IgD-negative memory B cell (primary cell): ENCODE data around the gene SOCS1. TPM values are rescaled to one million over a fixed set of nuclear protein-coding genes. Genes with fewer than 3 reads are reported as not detected.
A peak's percentile ranks its signal among the peaks of the same experiment; 100 is the strongest.
"Not testable (repeated sequence)": the region's sequence is repeated elsewhere in the genome, so short reads cannot be mapped to it uniquely, and the experiment has no call there.

Experiments used
- H3K27ac Mint-ChIP-seq, 3 donors: one replicate each; pipeline ENCODE4 v1.8.0; 2020 to 2022; ENCODE audit warnings: mild to moderate bottlenecking in 3 of 3, mixed read lengths in 3 of 3, moderate library complexity in 1 of 3
- H3K27me3 Mint-ChIP-seq: one replicate; pipeline ENCODE4 v1.8.0; 2021; ENCODE audit warnings: mixed read lengths
- H3K36me3 Mint-ChIP-seq: one replicate; pipeline ENCODE4 v1.8.0; 2020; ENCODE audit warnings: mild to moderate bottlenecking, mixed read lengths
- H3K4me1 Mint-ChIP-seq, 3 donors: one replicate each; pipeline ENCODE4 v1.8.0; 2020 to 2022; ENCODE audit warnings: mixed read lengths in 3 of 3, mild to moderate bottlenecking in 1 of 3
- H3K4me3 Mint-ChIP-seq, 4 donors: one replicate each; pipeline ENCODE4 v1.8.0; 2020 to 2022; ENCODE audit warnings: mild to moderate bottlenecking in 4 of 4, mixed read lengths in 4 of 4, moderate library complexity in 3 of 4
- H3K9me3 Mint-ChIP-seq, 3 donors: one replicate each; pipeline ENCODE4 v1.8.0; 2020 to 2021; ENCODE audit warnings: mixed read lengths in 3 of 3, mild to moderate bottlenecking in 1 of 3
- polyA plus RNA-seq: library from polyadenylated mRNA; unstranded; fragments of 300-500 nt; fragmentation: Illumina TruSeq; gene quantifications from one replicate; pipeline ENCODE4 v1.2.3, GENCODE V29; 2021

SOCS1 gene
- polyA plus RNA-seq, 1 donor from 2014 or later, result 39.1 TPM

DNA sequence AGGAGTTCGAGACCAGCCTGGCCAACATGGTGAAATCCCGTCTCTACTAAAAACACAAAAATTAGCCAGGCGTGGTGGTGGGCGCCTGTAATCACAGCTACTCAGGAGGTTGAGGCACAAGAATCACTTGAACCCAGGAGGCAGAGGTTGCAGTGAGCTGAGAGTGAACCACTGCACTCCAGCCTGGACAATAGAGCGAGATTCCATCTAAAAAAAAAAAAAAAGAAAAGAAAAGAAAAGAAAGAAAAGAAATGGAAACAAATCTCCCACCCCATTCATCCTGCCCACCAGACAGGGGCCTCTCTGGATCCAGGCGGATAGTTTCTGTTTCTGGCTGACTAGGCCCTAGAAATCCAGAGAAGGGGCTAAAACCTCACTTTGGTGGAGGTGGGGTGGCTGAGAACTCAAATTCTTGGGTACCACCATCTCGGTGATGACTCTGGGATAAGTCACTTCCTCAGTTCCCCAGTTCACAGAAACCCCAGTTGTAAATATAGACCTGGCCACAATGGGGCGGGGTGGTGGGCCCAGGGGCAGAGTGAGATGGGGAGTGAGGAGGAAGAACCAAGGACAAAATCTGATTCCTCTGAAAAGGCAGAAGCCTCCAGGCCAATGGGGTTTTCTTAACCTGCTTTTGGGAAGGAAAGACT lies 22.2 kb downstream of the SOCS1 start:
- H3K4me1 Mint-ChIP-seq, result peaks cover 6 to 14% (median 7%) of the 10 kb centered on the region in 3 donors
- H3K27me3 Mint-ChIP-seq, result no peaks in the 10 kb centered on the region
- H3K27ac Mint-ChIP-seq, result peak overlapping the region in 1 of 3 donors; percentile 80
- H3K36me3 Mint-ChIP-seq, result no peaks in the 10 kb centered on the region
- H3K9me3 Mint-ChIP-seq, result no peaks in the 10 kb centered on the region
- H3K4me3 Mint-ChIP-seq, result peak overlapping the region in 3 of 4 donors; percentile 13 to 86 (median 33)

DNA sequence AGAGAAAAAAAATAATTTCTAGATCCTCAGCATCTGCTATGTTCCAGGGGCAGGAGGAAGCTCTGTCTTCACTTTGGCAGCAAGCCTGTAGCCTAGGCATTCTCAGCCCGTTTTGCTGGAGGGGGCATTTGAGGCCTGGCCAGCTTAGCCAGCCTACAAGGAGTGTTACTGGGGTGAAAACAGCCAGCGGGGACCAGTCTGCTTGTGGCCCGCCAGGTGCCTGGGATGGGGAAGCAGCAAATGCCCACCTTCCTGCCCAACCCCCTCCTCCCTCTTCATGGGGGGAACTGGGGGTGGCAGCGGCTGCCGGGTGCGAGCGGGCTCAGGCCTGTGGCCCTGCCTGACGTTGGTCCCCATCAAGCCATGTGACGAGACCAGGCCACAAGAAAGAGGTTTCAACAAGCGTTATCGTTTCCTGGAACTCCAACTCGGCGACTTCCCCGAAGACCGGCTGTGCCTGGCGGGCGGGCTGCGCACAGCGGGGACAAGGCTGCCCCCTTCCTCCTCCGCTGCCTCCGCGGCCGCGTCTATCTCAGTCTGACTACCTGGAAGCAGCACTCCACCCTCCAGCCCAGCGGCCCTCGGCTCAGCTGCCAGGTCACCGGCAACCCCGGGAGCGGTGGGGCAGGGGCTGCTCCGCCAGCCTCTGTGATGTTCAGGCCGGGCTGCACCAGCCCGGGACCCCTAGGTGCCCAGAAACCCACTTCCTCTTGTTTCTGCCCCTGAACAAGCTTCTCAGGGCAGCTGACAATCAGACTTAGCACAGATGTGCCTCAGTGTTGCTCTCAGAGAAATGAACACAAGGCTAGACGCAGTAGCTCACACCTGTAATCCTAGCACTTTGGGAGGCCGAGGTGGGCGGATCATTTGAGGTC lies 22.9 kb downstream of the SOCS1 start:
- Mint-ChIP-seq H3K36me3 (no peaks in the 10 kb centered on the region), H3K27me3 (no peaks in the 10 kb centered on the region), H3K4me1 (peaks cover 6 to 14% (median 12%) of the 10 kb centered on the region in 3 donors), H3K4me3 (peak overlapping the region; percentile 45 to 86 (median 66)), H3K9me3 (no peaks in the 10 kb centered on the region), H3K27ac (peak overlapping the region in 1 of 3 donors; percentile 80)

DNA sequence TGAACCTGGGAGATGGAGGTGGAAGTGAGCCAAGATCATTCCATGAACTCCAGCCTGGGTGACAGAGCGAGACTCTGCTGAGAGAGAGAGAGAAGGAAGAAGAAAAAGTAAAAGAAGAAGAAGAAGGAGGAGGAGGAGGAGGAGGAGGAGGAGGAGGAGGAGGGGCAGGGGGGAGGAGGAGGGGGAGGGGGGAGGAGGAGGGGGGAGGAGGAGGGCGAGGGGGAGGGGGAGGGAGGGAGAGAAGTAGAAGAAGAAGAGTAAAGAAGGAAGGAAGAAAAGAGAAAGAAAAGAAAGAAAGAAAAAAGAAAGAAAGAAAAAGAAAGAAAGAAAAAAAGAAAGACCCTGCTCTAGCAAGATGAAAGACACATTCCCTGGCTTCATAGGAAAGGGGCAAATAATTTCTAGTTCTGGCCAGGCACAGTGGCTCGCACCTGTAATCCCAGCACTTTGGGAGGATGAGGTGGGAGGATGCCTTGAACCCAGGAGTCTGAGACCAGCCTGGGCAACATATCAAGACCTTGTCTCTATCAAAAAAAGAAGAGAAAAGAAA lies 23.6 kb downstream of the SOCS1 start:
- H3K27me3 Mint-ChIP-seq, result no peaks in the 10 kb centered on the region
- no peaks in the 10 kb centered on the region for H3K9me3 Mint-ChIP-seq
- H3K4me1 Mint-ChIP-seq, result peaks cover 6 to 14% (median 12%) of the 10 kb centered on the region in 3 donors
- H3K4me3 Mint-ChIP-seq, result peak overlapping the region; percentile 45 to 86 (median 66)
- no peaks in the 10 kb centered on the region for H3K36me3 Mint-ChIP-seq
- peak overlapping the region in 1 of 3 donors; percentile 80 for H3K27ac Mint-ChIP-seq

DNA sequence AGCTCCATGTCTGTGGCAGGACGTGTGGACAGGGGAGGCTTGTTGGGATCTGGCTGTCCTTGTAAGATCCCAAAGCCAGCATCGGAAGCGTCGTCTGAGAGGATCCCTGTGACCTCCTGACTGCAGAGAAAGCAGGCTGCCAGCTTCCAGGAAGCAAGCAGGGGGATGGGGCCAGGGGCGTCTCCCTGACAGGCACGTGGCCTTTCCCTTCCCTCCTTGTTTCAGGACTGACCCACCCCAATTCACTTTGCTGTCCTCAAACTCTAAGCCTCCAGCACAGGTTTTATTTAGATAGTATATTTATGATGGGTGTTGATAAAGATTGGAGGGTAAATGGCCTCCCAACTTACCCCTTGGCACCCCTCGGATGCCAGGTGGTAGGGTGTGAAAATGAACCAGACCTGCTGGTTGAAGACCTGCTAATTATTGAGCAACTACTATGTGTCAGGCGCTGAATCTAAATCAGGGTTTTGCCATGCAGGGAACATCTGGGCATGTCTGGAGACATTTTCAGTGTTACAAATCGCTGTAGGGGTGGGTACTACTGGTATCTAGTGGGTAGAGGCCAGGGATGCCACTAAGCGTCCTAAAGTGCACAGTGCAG lies 24.5 kb downstream of the SOCS1 start:
- H3K27ac Mint-ChIP-seq, result peak overlapping the region in 2 of 3 donors; percentile 63 to 67
- H3K4me3 Mint-ChIP-seq, result peak overlapping the region in 2 of 4 donors; percentile 8 to 29
- no peaks in the 10 kb centered on the region for H3K9me3 Mint-ChIP-seq
- no peaks in the 10 kb centered on the region for H3K27me3 Mint-ChIP-seq
- H3K36me3 Mint-ChIP-seq, result no peaks in the 10 kb centered on the region
- H3K4me1 Mint-ChIP-seq, result peaks cover 6 to 14% (median 12%) of the 10 kb centered on the region in 3 donors

DNA sequence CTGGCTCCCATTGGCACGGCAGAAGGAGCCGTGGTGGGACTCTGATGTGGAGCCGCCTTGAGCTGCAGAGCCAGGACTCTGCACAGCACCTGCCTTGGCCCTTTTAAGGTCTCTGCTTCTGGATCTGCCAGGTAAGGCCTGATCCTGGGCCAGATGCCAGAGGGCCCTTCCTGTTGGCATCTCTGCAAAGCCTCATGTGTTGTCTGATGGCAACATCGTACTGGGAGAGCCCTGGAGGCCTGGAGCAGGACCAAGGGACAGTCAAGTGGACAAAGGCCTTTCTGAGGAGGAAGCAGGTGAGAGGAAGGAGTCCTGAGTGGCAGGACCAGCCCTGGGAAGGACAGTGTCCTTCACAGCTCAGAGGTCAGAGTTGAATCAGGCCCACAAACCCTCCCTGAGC lies 26.1 kb downstream of the SOCS1 start:
- H3K27ac Mint-ChIP-seq, result no peak overlapping the region
- H3K4me1 Mint-ChIP-seq, result peaks cover 13 to 22% (median 15%) of the 10 kb centered on the region in 3 donors
- H3K36me3 Mint-ChIP-seq, result no peaks in the 10 kb centered on the region
- H3K9me3 Mint-ChIP-seq, result no peaks in the 10 kb centered on the region
- peak overlapping the region in 1 of 4 donors; percentile 58 for H3K4me3 Mint-ChIP-seq
- no peaks in the 10 kb centered on the region for H3K27me3 Mint-ChIP-seq

DNA sequence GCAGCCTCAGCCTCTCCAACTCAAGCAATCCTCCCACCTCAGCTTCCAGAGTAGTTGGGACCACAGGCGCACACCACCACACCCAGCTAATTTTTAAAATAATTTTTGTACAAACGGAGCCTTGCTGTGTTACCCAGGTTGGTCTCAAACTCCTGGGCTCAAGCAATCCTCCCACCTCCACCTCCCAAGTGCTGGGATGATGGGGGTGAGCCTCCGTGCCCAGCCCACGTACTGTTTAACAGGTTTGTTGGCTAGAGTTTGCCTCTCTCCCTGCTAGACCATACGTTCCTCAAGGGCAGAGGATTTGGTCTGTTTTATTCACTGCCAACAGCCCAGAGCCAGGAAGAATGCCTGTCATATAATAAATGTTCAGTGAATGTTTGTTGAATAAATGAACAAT lies 26.6 kb downstream of the SOCS1 start:
- no peaks in the 10 kb centered on the region for H3K9me3 Mint-ChIP-seq
- H3K27me3 Mint-ChIP-seq, result no peaks in the 10 kb centered on the region
- no peaks in the 10 kb centered on the region for H3K36me3 Mint-ChIP-seq
- peaks cover 18 to 27% (median 20%) of the 10 kb centered on the region in 3 donors for H3K4me1 Mint-ChIP-seq
- H3K4me3 Mint-ChIP-seq, result peak overlapping the region in 1 of 4 donors; percentile 58
- H3K27ac Mint-ChIP-seq, result peak overlapping the region in 1 of 3 donors; percentile 5

DNA sequence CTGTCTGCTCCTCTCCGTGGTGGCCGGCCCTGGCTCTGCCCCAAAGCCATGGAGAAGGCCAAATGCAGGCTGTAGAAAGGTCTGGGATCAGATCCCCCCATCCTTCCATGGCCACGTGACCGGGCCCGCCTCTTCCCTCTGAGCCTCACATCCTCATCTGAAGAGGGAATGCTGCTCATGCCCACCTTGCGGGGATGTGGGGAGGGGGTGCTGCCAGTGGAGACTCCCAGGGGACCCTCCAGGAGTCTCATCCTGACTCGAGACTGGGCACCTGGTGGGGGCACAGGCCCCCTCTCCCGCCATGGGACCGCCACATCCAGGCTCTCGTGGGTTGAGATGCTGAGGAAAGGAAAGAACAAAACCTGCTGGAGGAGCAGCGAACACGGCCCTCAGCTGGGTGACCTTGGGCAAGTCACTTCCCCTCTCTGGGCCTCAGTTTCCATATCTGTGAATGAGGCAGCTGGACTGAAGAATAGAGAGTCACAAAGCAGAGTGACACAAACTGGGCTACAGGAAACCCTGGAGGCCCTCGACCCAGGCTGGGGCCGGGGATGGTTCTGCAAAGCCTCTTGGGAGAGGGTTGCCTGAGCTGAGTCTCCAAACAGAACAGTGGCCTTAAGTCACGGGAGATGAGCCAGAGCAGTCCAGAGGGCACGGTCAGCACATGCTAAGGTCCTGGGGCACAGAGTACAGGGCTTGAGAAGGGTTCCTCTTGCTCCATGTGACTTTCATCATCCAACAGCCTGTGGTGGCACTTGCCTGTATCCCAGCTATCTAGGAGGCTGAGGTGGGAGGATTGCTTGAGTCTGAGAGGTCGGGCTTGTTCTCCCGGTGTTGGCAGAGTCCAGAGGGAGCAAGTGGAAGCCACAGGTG lies 30.1 kb downstream of the SOCS1 start:
- H3K9me3 Mint-ChIP-seq, result no peaks in the 10 kb centered on the region
- H3K27ac Mint-ChIP-seq, result peak overlapping the region; percentile 77 to 96 (median 93)
- H3K4me1 Mint-ChIP-seq, result peaks cover 19 to 24% (median 22%) of the 10 kb centered on the region in 3 donors
- peak overlapping the region; percentile 78 to 96 (median 87) for H3K4me3 Mint-ChIP-seq
- H3K36me3 Mint-ChIP-seq, result no peaks in the 10 kb centered on the region
- H3K27me3 Mint-ChIP-seq, result no peaks in the 10 kb centered on the region

DNA sequence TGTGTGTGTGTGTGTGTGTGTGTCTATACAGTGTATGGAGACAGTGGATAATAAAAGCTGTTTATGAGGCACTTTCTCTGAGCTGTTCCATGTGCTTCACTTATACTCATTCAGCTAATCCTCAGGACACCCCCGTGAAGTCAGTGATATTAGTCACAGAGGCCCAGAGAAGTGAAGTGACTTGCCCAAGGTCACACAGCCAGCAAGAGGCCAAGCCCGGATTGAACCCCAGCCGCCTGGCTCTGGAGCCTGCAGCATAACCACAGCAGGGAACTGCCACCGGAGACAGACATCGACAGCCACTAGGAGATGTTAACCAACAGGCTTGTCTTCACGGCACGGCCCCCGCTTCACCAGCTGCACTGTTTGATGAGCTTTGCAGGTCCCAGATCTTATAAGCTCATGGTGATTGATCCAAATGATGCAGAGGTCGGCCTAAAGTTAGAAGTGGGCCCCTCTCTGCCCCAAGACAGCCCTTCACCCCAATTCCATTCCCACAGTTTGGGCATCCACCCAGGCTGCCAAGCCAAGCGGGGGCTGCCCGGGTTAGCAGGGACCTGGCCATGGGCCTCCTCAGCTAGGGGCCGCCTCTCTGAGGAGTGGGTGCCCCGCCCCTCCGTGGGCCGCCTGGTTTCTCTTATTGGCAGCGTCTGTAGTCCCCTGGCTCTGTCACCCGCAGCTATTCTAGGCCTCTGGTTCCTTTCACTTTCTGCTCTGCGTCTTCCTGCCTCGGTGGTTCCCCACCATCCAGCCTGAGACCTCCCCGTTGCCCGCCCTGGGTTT lies 30.9 kb downstream of the SOCS1 start:
- H3K9me3 Mint-ChIP-seq, result no peaks in the 10 kb centered on the region
- no peaks in the 10 kb centered on the region for H3K27me3 Mint-ChIP-seq
- peak overlapping the region; percentile 77 to 96 (median 93) for H3K27ac Mint-ChIP-seq
- H3K36me3 Mint-ChIP-seq, result no peaks in the 10 kb centered on the region
- H3K4me1 Mint-ChIP-seq, result peaks cover 19 to 24% (median 23%) of the 10 kb centered on the region in 3 donors
- H3K4me3 Mint-ChIP-seq, result peak overlapping the region; percentile 78 to 96 (median 87)

DNA sequence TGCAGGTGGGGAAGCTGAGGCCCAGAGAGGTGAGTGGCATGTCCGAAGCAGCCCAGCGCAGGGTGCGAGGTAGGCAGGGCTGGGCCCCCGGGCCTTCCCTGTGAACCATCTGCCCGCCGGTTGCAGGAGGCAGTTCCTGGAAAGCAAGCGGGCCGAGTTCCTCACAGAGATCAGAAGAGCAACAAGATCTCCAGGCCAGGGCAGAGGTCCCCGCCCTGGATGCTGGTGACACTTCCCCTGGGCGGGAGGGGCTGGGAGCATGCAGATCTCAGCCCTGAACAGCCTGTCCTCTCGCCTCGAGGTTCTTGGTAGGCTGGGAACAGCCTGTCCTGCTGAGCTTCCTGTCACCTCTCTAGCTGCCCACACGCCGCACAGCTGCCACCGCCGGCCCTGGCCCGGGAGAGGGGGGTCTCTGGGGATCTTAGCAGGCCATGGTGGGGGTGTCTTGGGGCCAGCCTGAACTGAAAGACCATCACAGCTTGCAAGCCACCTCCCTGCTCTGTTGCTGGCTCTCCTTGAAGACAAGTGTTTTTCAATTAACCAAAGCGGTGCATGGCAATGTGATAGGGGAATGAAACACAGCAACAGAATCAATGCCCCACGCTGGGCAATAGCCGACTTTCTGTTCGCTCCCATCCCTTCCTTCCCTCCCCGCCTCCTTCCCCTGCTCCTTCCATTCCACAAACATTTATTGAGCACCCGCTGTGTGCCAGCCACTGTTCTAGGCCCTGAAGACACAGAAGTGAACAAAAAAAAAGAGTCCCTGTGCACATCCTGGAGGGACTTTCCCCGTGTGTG lies 31.7 kb downstream of the SOCS1 start:
- peak overlapping the region; percentile 52 to 96 (median 87) for H3K4me3 Mint-ChIP-seq
- H3K36me3 Mint-ChIP-seq, result no peaks in the 10 kb centered on the region
- no peaks in the 10 kb centered on the region for H3K9me3 Mint-ChIP-seq
- peak overlapping the region; percentile 77 to 96 (median 93) for H3K27ac Mint-ChIP-seq
- no peaks in the 10 kb centered on the region for H3K27me3 Mint-ChIP-seq
- peaks cover 20 to 25% (median 24%) of the 10 kb centered on the region in 3 donors for H3K4me1 Mint-ChIP-seq

DNA sequence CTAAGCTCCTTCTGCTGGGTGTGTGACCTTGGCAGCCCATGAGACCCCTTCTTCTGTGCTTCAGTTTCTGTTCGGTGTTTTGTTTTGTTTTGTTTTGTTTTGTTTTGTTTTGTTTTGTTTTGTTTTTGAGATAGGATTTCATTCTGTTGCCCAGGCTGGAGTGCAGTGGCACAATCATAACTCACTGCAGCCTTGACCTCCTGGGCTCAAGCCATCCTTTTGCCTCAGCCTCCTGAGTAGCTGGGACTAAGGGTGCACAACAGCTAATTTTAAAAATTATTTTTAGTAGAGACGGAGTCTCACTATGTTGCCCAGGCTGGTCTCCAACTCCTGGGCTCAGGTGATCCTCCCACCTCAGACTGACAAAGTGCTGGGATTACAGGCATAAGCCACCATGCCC lies 35.5 kb downstream of the SOCS1 start:
- not testable (repeated sequence) for H3K27ac Mint-ChIP-seq, H3K27me3 Mint-ChIP-seq, H3K4me3 Mint-ChIP-seq, H3K9me3 Mint-ChIP-seq, H3K36me3 Mint-ChIP-seq
- H3K4me1 Mint-ChIP-seq, result peaks cover 22 to 27% (median 22%) of the 10 kb centered on the region in 3 donors

DNA sequence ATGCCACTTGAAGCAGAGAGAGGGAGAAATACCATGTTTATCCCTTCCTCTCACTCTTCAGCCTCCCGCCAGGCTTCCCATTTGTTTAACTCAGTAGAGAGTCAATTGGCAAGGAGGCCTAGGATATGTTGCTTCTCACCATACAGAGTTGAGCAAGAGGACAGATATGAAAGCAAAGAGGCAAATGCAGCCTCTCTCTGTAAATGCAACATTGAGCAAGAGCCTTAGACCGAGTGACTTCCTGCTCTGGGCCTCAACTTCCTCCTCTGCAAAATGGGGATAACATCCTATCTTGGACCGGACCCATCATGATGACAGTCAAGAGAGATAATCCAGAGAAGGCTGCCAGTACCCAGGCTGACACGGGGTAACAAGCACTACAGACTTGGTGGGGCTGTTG lies 36.8 kb downstream of the SOCS1 start:
- Mint-ChIP-seq H3K36me3 (no peaks in the 10 kb centered on the region), H3K27ac (no peak overlapping the region), H3K4me3 (no peak overlapping the region), H3K9me3 (peaks cover 3 to 7% (median 7%) of the 10 kb centered on the region in 3 donors), H3K4me1 (peaks cover 10 to 14% (median 13%) of the 10 kb centered on the region in 3 donors), H3K27me3 (no peaks in the 10 kb centered on the region)

DNA sequence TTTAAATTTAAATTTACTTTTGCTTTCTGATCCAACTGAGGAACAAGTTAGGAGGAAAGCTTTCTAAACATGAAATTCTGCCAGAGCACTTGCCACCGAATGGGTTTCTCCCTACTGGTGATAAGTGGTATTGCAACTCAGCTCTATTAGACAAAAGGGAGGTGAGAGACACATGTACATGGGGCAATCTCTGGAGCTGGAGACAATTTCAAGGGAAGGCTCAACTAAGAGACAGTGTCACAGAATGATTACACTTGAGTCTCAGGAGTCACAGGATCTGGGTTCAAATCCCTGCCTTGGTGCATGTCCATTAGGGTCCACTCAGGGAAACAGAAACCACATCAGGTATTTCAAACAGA lies 37.4 kb downstream of the SOCS1 start:
- H3K9me3 Mint-ChIP-seq, result peaks cover 3 to 7% (median 7%) of the 10 kb centered on the region in 3 donors
- H3K4me3 Mint-ChIP-seq, result no peak overlapping the region
- H3K27ac Mint-ChIP-seq, result no peak overlapping the region
- H3K36me3 Mint-ChIP-seq, result no peaks in the 10 kb centered on the region
- H3K27me3 Mint-ChIP-seq, result no peaks in the 10 kb centered on the region
- H3K4me1 Mint-ChIP-seq, result peaks cover 6 to 10% (median 10%) of the 10 kb centered on the region in 3 donors
